Gastroesophageal sphincter (tissue), 3 donors: ENCODE data around the gene CYP3A4.

Experiments used
- CTCF ChIP-seq, 4 experiments: fragments of 200-600 bp in 2 of 4; fragments of 450-650 bp in 2 of 4; sonication (generic) in 1 of 4; IDR thresholded peaks; one replicate each; pipeline ENCODE4 v1.5.1; 2017 to 2019; ENCODE audit warnings: antibody characterized with exemption in 4 of 4, mild to moderate bottlenecking in 2 of 4, moderate library complexity in 2 of 4
- POLR2AphosphoS5 ChIP-seq: sonication (generic); formaldehyde crosslinking; IDR thresholded peaks from one replicate; pipeline ENCODE4 v1.6.1; 2017; ENCODE audit warnings: antibody characterized with exemption

- TF ChIP-seq POLR2AphosphoS5 (no peak), CTCF (IDR thresholded peaks at IDR 0.05) (no peak)
Observed at GRCh38 chr7:99825873-99826272, 41.9 kb upstream of the CYP3A4 start.
